GM10248 (cell line): Measurements from ENCODE around the gene SLC28A1.
"Not testable (repeated sequence)": the region's sequence is repeated elsewhere in the genome, so short reads cannot be mapped to it uniquely, and the experiment has no call there.

Experiments used
- CTCF ChIA-PET: fragments of 300-600 bp; sonication (Branson Sonifier 250); formaldehyde crosslinking; extraction: SDS; loops from one replicate; lab custom pipeline; 2021; ENCODE audit warnings: antibody characterized with exemption; lab: Yijun Ruan, JAX
- POLR2A ChIA-PET: fragments of 350-650 bp; sonication (Branson Sonifier 250); formaldehyde crosslinking; extraction: SDS; loops from one replicate; lab custom pipeline; 2020; ENCODE audit warnings: antibody characterized with exemption; lab: Yijun Ruan, JAX
- DNase-seq: peaks from one replicate; pipeline ENCODE4 v3.0.0; 2012; ENCODE audit errors: extremely low spot score
- CTCF ChIP-seq: IDR thresholded peaks from 2 replicates; pipeline ENCODE4 v1.5.1; 2012; ENCODE audit warnings: mild to moderate bottlenecking, low read depth; ENCODE audit errors: extremely low read depth, missing control alignments, control extremely low read depth

The SLC28A1 gene

GRCh38 chr15:84872009-84872910 lies 12.2 kb upstream of the SLC28A1 start:
- CTCF ChIA-PET: interaction anchor here (1.0 to 1.2 kb wide), 2 partner anchors 26 to 56 kb away, joined by 3 read pairs; no protein-coding TSS in a partner anchor
- POLR2A ChIA-PET: no interaction called here
- no peak for DNase-seq
- TF ChIP-seq CTCF: no peak

- ChIA-PET POLR2A (no interaction called here), CTCF (interaction anchor here (2.4 kb wide), 1 partner anchor 9 kb away, joined by 7 read pairs; no protein-coding TSS in a partner anchor)
- no peak for TF ChIP-seq CTCF
- no peak for DNase-seq
Measured at GRCh38 chr15:84873997-84874396, 10.5 kb upstream of the SLC28A1 start.

- POLR2A ChIA-PET: no interaction called here
- TF ChIP-seq CTCF: no peak
- CTCF ChIA-PET: interaction anchor here (2.3 to 2.4 kb wide), 2 partner anchors 10 to 287 kb away, joined by 7 to 8 read pairs; no protein-coding TSS in a partner anchor
- no peak for DNase-seq
Measured at GRCh38 chr15:84874981-84875699, 9.3 kb upstream of the SLC28A1 start.

- no peak for DNase-seq
- ChIA-PET CTCF (interaction anchor here (1.0 to 2.3 kb wide), 5 partner anchors 8 to 288 kb away, joined by 3 to 8 read pairs (median 5); no protein-coding TSS in a partner anchor), POLR2A (no interaction called here)
- no peak for TF ChIP-seq CTCF
Measured at GRCh38 chr15:84876269-84876668, 8.2 kb upstream of the SLC28A1 start.

- POLR2A ChIA-PET, DNase-seq: not testable (repeated sequence)
- CTCF ChIA-PET: interaction anchor here (0.8 to 2.0 kb wide), 16 partner anchors 8 to 290 kb away, joined by 3 to 15 read pairs (median 5); no protein-coding TSS in a partner anchor
Measured at GRCh38 chr15:84877701-84878100, 6.8 kb upstream of the SLC28A1 start.

GRCh38 chr15:84878504-84878903 lies 6.0 kb upstream of the SLC28A1 start:
- POLR2A ChIA-PET: no interaction called here
- CTCF ChIA-PET: interaction anchor here (0.7 to 1.9 kb wide), 20 partner anchors 9 to 290 kb away, joined by 3 to 15 read pairs (median 5); no protein-coding TSS in a partner anchor
- peak; percentile 79 for TF ChIP-seq CTCF
- DNase-seq: peak; percentile 75
